GM23338 (cell line): Measurements from ENCODE around the gene MACIR. TPM values are rescaled to one million over a fixed set of nuclear protein-coding genes. Genes with fewer than 3 reads are reported as not detected.

ENCODE experiments used
- CREB1 ChIP-seq: fragments of 250-450 bp; sonication (Bioruptor Pico); IDR thresholded peaks from 2 replicates; pipeline ENCODE4 v1.5.0; 2020; ENCODE audit warnings: low read depth, mild to moderate bottlenecking, moderate library complexity
- CTCF ChIP-seq, 2 experiments: fragments of 200-600 bp in 1 of 2; sonication (generic) in 1 of 2; conservative IDR thresholded peaks; 2 replicates each; pipeline versions ENCODE4 v1.5.1 to v1.6.1; 2016 to 2017; ENCODE audit warnings: antibody characterized with exemption in 2 of 2, low read depth in 2 of 2, mild to moderate bottlenecking in 2 of 2, moderate library complexity in 1 of 2
- EZH2phosphoT487 ChIP-seq: fragments of 200-600 bp; sonication (generic); IDR thresholded peaks from one replicate; pipeline ENCODE4 v1.8.1; 2018; ENCODE audit warnings: antibody characterized with exemption; ENCODE audit not compliant: unreplicated experiment
- NANOG ChIP-seq: IDR thresholded peaks from 2 replicates; pipeline ENCODE4 v1.6.1; 2016; ENCODE audit warnings: antibody characterized with exemption, borderline replicate concordance
- POLR2AphosphoS5 ChIP-seq: IDR thresholded peaks from 2 replicates; pipeline ENCODE4 v1.6.1; 2016; ENCODE audit warnings: antibody characterized with exemption, low read depth
- REST ChIP-seq: IDR thresholded peaks from one replicate; pipeline ENCODE4 v1.6.1; 2018; ENCODE audit warnings: antibody characterized with exemption; ENCODE audit not compliant: unreplicated experiment
- STAT1 ChIP-seq: IDR thresholded peaks from one replicate; pipeline ENCODE4 v1.6.1; 2016; ENCODE audit warnings: antibody characterized with exemption; ENCODE audit not compliant: unreplicated experiment
- ZNF114 ChIP-seq: fragments of 250-450 bp; sonication (Bioruptor Pico); IDR thresholded peaks from 2 replicates; pipeline ENCODE4 v1.5.0; 2020; ENCODE audit warnings: mild to moderate bottlenecking, moderate library complexity
- ZNF331 ChIP-seq: fragments of 250-450 bp; sonication (Bioruptor Pico); IDR thresholded peaks from 2 replicates; pipeline ENCODE4 v1.5.0; 2020; ENCODE audit warnings: low read depth, mild to moderate bottlenecking, moderate library complexity
- ZNF462 ChIP-seq: fragments of 250-450 bp; sonication (Bioruptor Pico); IDR thresholded peaks from 2 replicates; pipeline ENCODE4 v1.5.0; 2020; ENCODE audit warnings: mild to moderate bottlenecking, moderate library complexity
- polyA plus RNA-seq: library from polyadenylated mRNA; unstranded; fragments of >200 nt; fragmentation: Nextera tagmentation; extraction: Ambion mirVana; gene quantifications from 2 replicates; pipeline ENCODE4 v1.2.1, GENCODE V29; 2016
- total RNA-seq: library from RNA; depleted of rRNA; stranded (reverse); fragments of >200 nt; shearing (Covaris generic); gene quantifications from 2 replicates; pipeline ENCODE4 v1.2.3, GENCODE V29; 2014

The MACIR gene
- total and polyA plus RNA-seq, 2 experiments from 2014 or later, result 11.7 to 27.6 TPM

GRCh38 chr5:103275851-103276250 is 17.3 kb downstream of the MACIR start (continued):
- TF ChIP-seq ZNF462 (CRISPR knock-in tag), result no peak
- no peak for TF ChIP-seq POLR2AphosphoS5
- no peak for TF ChIP-seq ZNF331
- no peak for TF ChIP-seq EZH2phosphoT487
- no peak for TF ChIP-seq CREB1 (CRISPR knock-in tag)
- TF ChIP-seq REST, result no peak
- no peak for TF ChIP-seq CTCF (conservative IDR thresholded peaks at IDR 0.05; ENCODE audit: low read depth in 2 of 2)
- no peak for TF ChIP-seq STAT1
- no peak for TF ChIP-seq NANOG
- no peak for TF ChIP-seq ZNF114
